HG02678 (cell line): ENCODE results near the gene CDKN1B.

Source experiments
- ATAC-seq: cut with Tn5 transposase; IDR thresholded peaks from one replicate; pipeline ENCODE4 v1.9.1; 2021; ENCODE audit warnings: mild to moderate bottlenecking, moderate library complexity; ENCODE audit not compliant: unreplicated experiment

Gene CDKN1B

DNA sequence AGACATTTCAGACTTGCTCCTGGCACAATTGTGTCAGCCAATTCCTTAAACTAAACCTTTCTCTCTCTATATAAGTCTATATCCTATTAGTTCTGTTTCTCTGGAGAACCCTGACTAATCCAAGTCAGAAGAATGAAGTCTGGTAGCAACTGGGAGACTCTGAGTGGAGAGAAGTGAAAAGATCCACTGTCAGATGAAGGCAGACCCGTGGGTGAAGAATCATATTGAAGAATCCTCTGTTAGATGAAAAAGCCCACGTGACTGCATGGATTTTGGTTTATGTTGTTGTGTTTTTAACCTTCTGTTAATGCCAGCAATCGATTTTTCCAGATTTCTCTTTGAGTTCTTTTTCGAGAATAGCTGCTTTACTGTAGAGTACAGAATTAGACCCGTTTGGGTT, 38.8 kb downstream of the CDKN1B start:
- no peak for ATAC-seq

- no peak for ATAC-seq
These were observed 40.0 kb downstream of the CDKN1B start for GRCh38 chr12:12757121-12757520.

GRCh38 chr12:12759234-12759915, 42.2 kb downstream of the CDKN1B start:
- ATAC-seq = no peak

GRCh38 chr12:12764824-12765223, 47.7 kb downstream of the CDKN1B start:
- no peak for ATAC-seq

DNA sequence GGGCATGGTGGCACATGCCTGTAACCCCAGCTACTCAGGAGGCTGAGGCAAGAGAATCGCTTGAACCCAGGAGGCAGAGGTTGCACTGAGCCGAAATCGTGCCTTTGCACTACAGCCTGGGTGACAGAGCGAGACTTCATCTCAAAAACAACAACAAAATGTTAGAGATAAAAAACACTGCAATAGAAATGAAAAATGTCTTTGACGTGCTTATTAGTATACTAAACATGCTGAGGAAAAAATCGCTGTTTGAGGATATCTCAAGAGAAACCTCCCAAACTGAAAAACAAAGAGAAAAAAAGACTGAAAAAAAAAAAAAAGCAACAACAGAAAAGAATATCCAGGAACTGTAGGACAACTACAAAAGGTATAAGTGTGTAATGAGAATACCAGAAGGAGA, 53.1 kb downstream of the CDKN1B start:
- no peak for ATAC-seq
